Peyer's patch (tissue), 4 donors: ENCODE measurements around the gene SSRP1.

ENCODE experiments used
- CTCF ChIP-seq, 6 experiments: fragments of 450-650 bp in 4 of 6; fragments of 200-600 bp in 2 of 6; sonication (generic) in 1 of 6; IDR thresholded peaks; one replicate each; pipeline ENCODE4 v1.5.1; 2017 to 2019; ENCODE audit warnings: antibody characterized with exemption in 6 of 6, mild to moderate bottlenecking in 3 of 6, moderate library complexity in 1 of 6
- POLR2A ChIP-seq, 2 donors: fragments of 450-650 bp; IDR thresholded peaks; one replicate each; pipeline ENCODE4 v1.5.1; 2017; ENCODE audit warnings: antibody characterized with exemption in 2 of 2, mild to moderate bottlenecking in 2 of 2, moderate library complexity in 2 of 2

- TF ChIP-seq CTCF (IDR thresholded peaks at IDR 0.05): no peak
- no peak for TF ChIP-seq POLR2A (IDR thresholded peaks at IDR 0.05)
These were observed 27.9 kb downstream of the SSRP1 start for GRCh38 chr11:57307666-57308270.
